GM12873 (cell line): Measurements from ENCODE around the gene ASGR2.

Experiments used
- TF ChIP-seq, protein P1 (sequence below): IDR thresholded peaks from 2 replicates; pipeline ENCODE4 v1.5.1; 2012; ENCODE audit warnings: low read depth, mild to moderate bottlenecking, moderate library complexity, low read length, control low read depth; ENCODE audit not compliant: insufficient read depth; ENCODE audit errors: missing control alignments

The ASGR2 gene

DNA sequence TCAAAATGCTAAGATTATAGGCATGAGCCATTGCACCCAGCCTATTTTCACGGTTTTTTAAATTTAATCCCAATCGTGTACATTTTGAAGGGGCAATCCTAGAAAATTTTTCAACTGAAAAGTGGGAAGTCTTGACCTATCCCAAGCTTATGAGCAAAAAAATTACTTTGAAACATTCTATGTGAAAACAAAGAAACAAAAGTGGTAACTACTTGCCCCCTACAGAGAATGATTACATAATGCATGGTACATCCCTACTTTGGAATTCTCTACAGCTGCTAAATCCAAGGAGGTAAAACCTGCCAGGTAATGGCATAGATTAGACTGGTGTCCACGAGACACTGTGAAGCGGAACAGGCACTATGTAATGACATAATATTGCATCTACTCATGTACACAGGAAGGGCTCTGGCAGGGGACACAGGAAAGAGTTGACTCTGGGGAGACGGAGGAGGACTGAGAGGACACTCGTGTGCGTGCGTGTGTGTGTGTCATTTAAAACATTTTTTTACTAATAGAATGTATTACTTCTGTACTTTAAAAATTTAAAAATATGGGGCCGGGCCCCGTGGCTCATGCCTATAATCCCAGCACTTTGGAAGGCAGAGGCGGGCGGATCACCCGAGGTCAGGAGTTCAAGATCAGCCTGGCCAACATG lies 15.7 kb downstream of the ASGR2 start:
- TF ChIP-seq, protein P1, sequence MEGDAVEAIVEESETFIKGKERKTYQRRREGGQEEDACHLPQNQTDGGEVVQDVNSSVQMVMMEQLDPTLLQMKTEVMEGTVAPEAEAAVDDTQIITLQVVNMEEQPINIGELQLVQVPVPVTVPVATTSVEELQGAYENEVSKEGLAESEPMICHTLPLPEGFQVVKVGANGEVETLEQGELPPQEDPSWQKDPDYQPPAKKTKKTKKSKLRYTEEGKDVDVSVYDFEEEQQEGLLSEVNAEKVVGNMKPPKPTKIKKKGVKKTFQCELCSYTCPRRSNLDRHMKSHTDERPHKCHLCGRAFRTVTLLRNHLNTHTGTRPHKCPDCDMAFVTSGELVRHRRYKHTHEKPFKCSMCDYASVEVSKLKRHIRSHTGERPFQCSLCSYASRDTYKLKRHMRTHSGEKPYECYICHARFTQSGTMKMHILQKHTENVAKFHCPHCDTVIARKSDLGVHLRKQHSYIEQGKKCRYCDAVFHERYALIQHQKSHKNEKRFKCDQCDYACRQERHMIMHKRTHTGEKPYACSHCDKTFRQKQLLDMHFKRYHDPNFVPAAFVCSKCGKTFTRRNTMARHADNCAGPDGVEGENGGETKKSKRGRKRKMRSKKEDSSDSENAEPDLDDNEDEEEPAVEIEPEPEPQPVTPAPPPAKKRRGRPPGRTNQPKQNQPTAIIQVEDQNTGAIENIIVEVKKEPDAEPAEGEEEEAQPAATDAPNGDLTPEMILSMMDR: no peak

GRCh38 chr17:7097940-7098339 lies 16.7 kb downstream of the ASGR2 start:
- TF ChIP-seq, protein P1: no peak

GRCh38 chr17:7095625-7096024 lies 19.0 kb downstream of the ASGR2 start:
- TF ChIP-seq, protein P1: no peak

DNA sequence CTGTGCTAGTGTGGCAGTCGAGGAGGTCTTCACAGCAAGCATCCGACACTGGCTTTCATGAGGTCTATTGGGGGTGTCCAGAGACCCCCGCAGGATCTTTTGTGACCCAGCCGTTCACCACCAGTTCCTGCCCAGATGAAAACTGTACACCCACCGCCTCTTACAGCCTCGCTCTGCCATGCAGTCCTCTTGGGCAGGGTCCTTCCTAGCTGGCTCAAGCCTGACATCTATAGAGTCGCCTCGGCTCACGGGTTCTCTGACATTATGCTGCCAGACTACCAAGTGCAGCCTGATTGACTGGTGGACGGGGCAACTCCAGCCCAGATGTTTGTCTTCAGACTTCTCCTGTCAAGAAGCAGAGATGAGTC lies 20.0 kb downstream of the ASGR2 start:
- TF ChIP-seq, protein P1: no peak

- TF ChIP-seq, protein P1: no peak
These were observed 30.5 kb downstream of the ASGR2 start for GRCh38 chr17:7084088-7084487.

DNA sequence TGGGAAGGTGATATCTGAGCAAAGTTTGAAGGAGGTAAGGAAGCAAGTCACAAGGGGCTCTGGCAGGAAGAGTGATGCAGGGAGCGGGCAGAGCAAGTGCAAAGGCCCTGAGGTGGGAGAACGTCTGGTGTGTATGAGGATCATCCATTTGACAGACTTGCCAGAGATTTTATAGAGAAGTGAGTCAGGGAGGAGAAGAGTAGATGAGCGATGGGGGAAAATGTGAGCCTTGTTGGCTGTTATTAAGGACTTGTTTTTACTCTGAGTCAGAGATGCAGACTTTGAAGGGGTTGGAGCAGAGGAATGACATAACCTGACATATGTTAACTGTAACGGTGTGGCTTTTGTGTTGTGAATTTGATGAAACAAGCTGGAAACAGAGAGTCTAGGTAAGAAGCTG lies 31.0 kb downstream of the ASGR2 start:
- TF ChIP-seq, protein P1: no peak

DNA sequence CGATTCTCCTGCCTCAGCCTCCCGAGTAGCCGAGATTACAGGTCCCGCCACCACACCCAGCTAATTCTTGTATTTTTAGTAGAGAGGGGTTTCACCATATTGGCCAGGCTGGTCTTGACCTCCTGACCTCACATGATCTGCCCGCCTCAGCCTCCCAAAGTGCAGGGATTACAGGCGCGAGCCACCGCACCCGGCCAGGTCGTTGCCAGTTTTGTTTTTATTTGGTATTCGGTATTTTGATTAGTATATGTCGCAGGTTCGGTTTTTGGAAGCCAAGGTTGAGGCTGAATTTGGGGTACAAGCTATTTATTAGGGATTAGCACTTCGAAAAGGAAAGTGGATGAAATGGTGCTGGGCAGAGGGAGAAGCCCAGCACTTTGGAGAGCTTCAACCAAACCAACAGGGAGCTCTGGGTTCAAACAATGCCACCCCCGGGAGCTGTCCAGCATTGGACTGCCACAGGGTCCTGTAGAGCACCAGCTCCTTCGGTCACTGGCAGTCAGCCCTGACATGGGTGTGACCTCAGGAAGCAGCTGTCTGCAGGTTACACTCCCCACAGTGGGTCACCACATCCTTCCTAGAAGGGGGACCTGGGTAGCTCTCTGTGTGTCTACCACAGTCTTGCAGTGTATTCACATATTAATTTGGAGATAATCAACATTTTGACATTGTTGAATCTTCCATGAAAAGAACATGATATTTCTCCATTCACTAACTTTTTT lies 33.1 kb downstream of the ASGR2 start:
- TF ChIP-seq, protein P1: no peak
